ENCODE results near the gene OR52L1. TPM values are rescaled to one million over a fixed set of nuclear protein-coding genes. Genes with fewer than 3 reads are reported as not detected.

The OR52L1 gene
- total RNA-seq, 1 experiment from 2014 or later = not detected

DNA sequence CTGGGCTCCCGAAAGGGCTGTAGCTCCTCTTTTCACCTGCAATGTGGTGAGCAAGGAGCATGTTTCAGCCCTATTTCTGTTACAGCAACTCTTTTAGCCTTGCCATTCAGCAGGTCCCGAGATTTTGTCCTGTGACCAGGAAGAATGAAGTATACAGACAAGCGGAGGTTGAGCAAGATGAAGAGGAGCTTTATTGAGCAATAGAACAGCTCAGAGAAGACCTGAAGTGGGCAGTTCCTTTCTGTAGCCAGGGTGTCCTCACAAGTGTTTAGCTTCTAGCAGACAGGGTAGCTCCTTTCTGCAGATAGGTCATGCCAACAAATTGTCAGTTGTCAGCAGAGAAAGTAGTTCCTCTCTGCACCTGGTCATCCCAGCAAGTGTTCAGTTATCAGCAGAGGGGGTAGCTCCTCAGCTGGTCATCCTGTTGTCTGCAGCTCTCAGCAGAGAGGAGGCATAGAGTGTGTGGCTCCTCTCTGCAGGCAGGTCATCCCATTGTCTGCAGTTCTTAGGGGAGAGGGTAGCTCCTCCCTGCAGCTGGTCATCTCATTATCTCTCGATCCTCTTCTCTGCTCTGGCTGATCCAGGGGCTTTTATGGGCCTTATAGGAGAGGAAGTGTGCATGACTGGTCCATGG lies 25.4 kb upstream of the OR52L1 start:
- POLR2A ChIA-PET (ENCODE audit: unreplicated experiment) = no interaction called here
- CTCF ChIA-PET = no interaction called here
- Histone ChIP-seq H2AFZ (ENCODE audit: low read length) (no peak overlapping the region), H4K20me1 (ENCODE audit: low read length) (no peaks in the 10 kb centered on the region), H3K4me3 (ENCODE audit: low read length) (no peak overlapping the region), H3K36me3 (ENCODE audit: low read depth, low read length) (no peaks in the 10 kb centered on the region), H3K4me1 (ENCODE audit: insufficient read depth, low read length) (no peaks in the 10 kb centered on the region), H3K27me3 (ENCODE audit: low read length) (peaks cover 29% of the 10 kb centered on the region), H3K4me2 (ENCODE audit: low read length) (no peak overlapping the region), H3K9me3 (ENCODE audit: low read length) (no peaks in the 10 kb centered on the region), H3K9me2 (replicated peaks; ENCODE audit: low read length) (no peaks in the 10 kb centered on the region), H3K27ac (ENCODE audit: low read length) (no peak overlapping the region), H3K9ac (ENCODE audit: low read length) (no peak overlapping the region), H3F3A (ENCODE audit: low read length, unreplicated experiment) (no peaks in the 10 kb centered on the region), H3K79me2 (ENCODE audit: low read length) (no peaks in the 10 kb centered on the region)
- intact Hi-C loops (cut with micrococcal nuclease) = no loop called here
- TF ChIP-seq, protein P1, sequence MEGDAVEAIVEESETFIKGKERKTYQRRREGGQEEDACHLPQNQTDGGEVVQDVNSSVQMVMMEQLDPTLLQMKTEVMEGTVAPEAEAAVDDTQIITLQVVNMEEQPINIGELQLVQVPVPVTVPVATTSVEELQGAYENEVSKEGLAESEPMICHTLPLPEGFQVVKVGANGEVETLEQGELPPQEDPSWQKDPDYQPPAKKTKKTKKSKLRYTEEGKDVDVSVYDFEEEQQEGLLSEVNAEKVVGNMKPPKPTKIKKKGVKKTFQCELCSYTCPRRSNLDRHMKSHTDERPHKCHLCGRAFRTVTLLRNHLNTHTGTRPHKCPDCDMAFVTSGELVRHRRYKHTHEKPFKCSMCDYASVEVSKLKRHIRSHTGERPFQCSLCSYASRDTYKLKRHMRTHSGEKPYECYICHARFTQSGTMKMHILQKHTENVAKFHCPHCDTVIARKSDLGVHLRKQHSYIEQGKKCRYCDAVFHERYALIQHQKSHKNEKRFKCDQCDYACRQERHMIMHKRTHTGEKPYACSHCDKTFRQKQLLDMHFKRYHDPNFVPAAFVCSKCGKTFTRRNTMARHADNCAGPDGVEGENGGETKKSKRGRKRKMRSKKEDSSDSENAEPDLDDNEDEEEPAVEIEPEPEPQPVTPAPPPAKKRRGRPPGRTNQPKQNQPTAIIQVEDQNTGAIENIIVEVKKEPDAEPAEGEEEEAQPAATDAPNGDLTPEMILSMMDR (conservative IDR thresholded peaks at IDR 0.05; ENCODE audit: low read depth, low read length) = no peak
- TF ChIP-seq EZH2 (IDR thresholded peaks at IDR 0.05; ENCODE audit: low read length, unreplicated experiment) (no peak), EZH2phosphoT487 (IDR thresholded peaks at IDR 0.05; ENCODE audit: borderline replicate concordance, low read length) (no peak)
- ATAC-seq (no peak), DNase-seq (no peak)
- no TSS peak for BruUV-seq (replicated peaks)

- Histone ChIP-seq H3K36me3 (ENCODE audit: low read depth, low read length) (no peaks in the 10 kb centered on the region), H3K9me2 (replicated peaks; ENCODE audit: low read length) (no peaks in the 10 kb centered on the region), H3K9ac (ENCODE audit: low read length) (no peak within 1 kb of the TSS), H3K27me3 (ENCODE audit: low read length) (peaks cover 29% of the 10 kb centered on the region), H3K4me2 (ENCODE audit: low read length) (no peak within 1 kb of the TSS), H3K27ac (ENCODE audit: low read length) (no peak within 1 kb of the TSS), H3K4me1 (ENCODE audit: insufficient read depth, low read length) (no peaks in the 10 kb centered on the region), H3K79me2 (ENCODE audit: low read length) (no peaks in the 10 kb centered on the region), H3F3A (ENCODE audit: low read length, unreplicated experiment) (no peaks in the 10 kb centered on the region), H2AFZ (ENCODE audit: low read length) (no peak within 1 kb of the TSS), H3K9me3 (ENCODE audit: low read length) (no peaks in the 10 kb centered on the region), H4K20me1 (ENCODE audit: low read length) (no peaks in the 10 kb centered on the region), H3K4me3 (ENCODE audit: low read length) (no peak within 1 kb of the TSS)
- no peak for ATAC-seq
- POLR2A ChIA-PET (ENCODE audit: unreplicated experiment) = no interaction called here
- no TSS peak for BruUV-seq (replicated peaks)
- CTCF ChIA-PET = no interaction called here
- no peak for DNase-seq
- intact Hi-C loops (cut with micrococcal nuclease) = no loop called here
- TF ChIP-seq EZH2phosphoT487 (IDR thresholded peaks at IDR 0.05; ENCODE audit: borderline replicate concordance, low read length) (no peak), EZH2 (IDR thresholded peaks at IDR 0.05; ENCODE audit: low read length, unreplicated experiment) (no peak)
- TF ChIP-seq, protein P1 (conservative IDR thresholded peaks at IDR 0.05; ENCODE audit: low read depth, low read length) = no peak
Observed at GRCh38 chr11:6006846-6007245, 20.1 kb upstream of the OR52L1 start, which contains the start of gene OR56A4. Gene OR56A4, minus strand, starts transcription at chr11:6006946. Its CDS starts 3,954 bp downstream, at chr11:6002992.

DNA sequence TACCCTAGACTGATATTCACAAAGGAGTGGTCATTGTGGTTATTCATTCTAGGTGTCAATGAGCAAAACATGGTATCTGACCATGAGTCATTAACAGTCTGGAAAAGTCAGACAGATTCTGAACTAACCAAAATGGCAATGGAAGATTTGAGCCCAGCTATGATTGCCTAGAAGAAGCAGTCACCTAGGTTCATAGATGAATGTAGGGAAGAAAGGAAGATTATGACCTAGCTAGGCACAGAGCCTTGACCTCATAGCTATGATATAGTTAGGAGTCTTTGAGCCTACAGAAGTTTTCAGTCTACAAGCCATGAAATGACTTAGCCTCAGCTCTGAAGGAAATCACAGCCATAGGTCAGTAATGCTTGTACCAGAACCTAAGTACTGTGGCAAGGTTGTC lies 19.6 kb upstream of the OR52L1 start:
- Histone ChIP-seq H3K27me3 (ENCODE audit: low read length) (peaks cover 30% of the 10 kb centered on the region), H3K27ac (ENCODE audit: low read length) (no peak overlapping the region), H3K4me2 (ENCODE audit: low read length) (no peak overlapping the region), H3K9ac (ENCODE audit: low read length) (no peak overlapping the region), H3F3A (ENCODE audit: low read length, unreplicated experiment) (no peaks in the 10 kb centered on the region), H3K79me2 (ENCODE audit: low read length) (no peaks in the 10 kb centered on the region), H3K4me3 (ENCODE audit: low read length) (no peak overlapping the region), H3K9me3 (ENCODE audit: low read length) (no peaks in the 10 kb centered on the region), H3K9me2 (replicated peaks; ENCODE audit: low read length) (no peaks in the 10 kb centered on the region), H3K4me1 (ENCODE audit: insufficient read depth, low read length) (no peaks in the 10 kb centered on the region), H2AFZ (ENCODE audit: low read length) (no peak overlapping the region), H4K20me1 (ENCODE audit: low read length) (no peaks in the 10 kb centered on the region), H3K36me3 (ENCODE audit: low read depth, low read length) (no peaks in the 10 kb centered on the region)
- DNase-seq (no peak), ATAC-seq (no peak)
- no peak for TF ChIP-seq EZH2phosphoT487 (IDR thresholded peaks at IDR 0.05; ENCODE audit: borderline replicate concordance, low read length)
- TF ChIP-seq EZH2 (IDR thresholded peaks at IDR 0.05; ENCODE audit: low read length, unreplicated experiment) = no peak
- TF ChIP-seq, protein P1 (conservative IDR thresholded peaks at IDR 0.05; ENCODE audit: low read depth, low read length) = no peak
- intact Hi-C loops (cut with micrococcal nuclease) = no loop called here
- no TSS peak for BruUV-seq (replicated peaks)
- ChIA-PET CTCF (no interaction called here), POLR2A (ENCODE audit: unreplicated experiment) (no interaction called here)
